Ishikawa (cell line): ENCODE data around the gene OR6C6.

Source experiments
- CEBPB ChIP-seq: IDR thresholded peaks from 2 replicates; pipeline ENCODE4 v1.6.1; 2012
- CREB1 ChIP-seq: IDR thresholded peaks from 2 replicates; pipeline ENCODE4 v1.6.1; 2012; ENCODE audit warnings: low read depth
- EGR1 ChIP-seq: IDR thresholded peaks from 2 replicates; pipeline ENCODE4 v1.6.1; 2012
- EP300 ChIP-seq: IDR thresholded peaks from 2 replicates; pipeline ENCODE4 v1.6.1; 2012; ENCODE audit warnings: borderline replicate concordance
- FOXM1 ChIP-seq: IDR thresholded peaks from 2 replicates; pipeline ENCODE4 v1.6.1; 2012; ENCODE audit warnings: low read depth, borderline replicate concordance
- MAX ChIP-seq: IDR thresholded peaks from 2 replicates; pipeline ENCODE4 v1.6.1; 2012
- NFIC ChIP-seq: IDR thresholded peaks from 2 replicates; pipeline ENCODE4 v1.6.1; 2012
- RAD21 ChIP-seq: IDR thresholded peaks from 2 replicates; pipeline ENCODE4 v1.6.1; 2012; ENCODE audit warnings: low read depth
- REST ChIP-seq: IDR thresholded peaks from 2 replicates; pipeline ENCODE4 v1.6.1; 2012; ENCODE audit warnings: low read depth, mild to moderate bottlenecking
- TAF1 ChIP-seq: IDR thresholded peaks from 2 replicates; pipeline ENCODE4 v1.6.1; 2012; ENCODE audit warnings: low read depth, mild to moderate bottlenecking
- TCF12 ChIP-seq: IDR thresholded peaks from 2 replicates; pipeline ENCODE4 v1.6.1; 2012; ENCODE audit warnings: low read depth
- TEAD4 ChIP-seq: IDR thresholded peaks from 2 replicates; pipeline ENCODE4 v1.6.1; 2012
- USF1 ChIP-seq: IDR thresholded peaks from 2 replicates; pipeline ENCODE4 v1.6.1; 2012
- YY1 ChIP-seq: IDR thresholded peaks from 2 replicates; pipeline ENCODE4 v1.6.1; 2012; ENCODE audit warnings: low read depth
- ZBTB7A ChIP-seq: IDR thresholded peaks from 2 replicates; pipeline ENCODE4 v1.6.1; 2012; ENCODE audit warnings: low read depth

The OR6C6 gene

GRCh38 chr12:55256831-55257230 lies 39.5 kb downstream of the OR6C6 start:
- TF ChIP-seq FOXM1 = no peak

- TF ChIP-seq TCF12 (no peak), EGR1 (no peak), CREB1 (no peak), FOXM1 (no peak), TAF1 (no peak), EP300 (no peak), YY1 (no peak), CEBPB (no peak)
Observed at GRCh38 chr12:55253281-55253680, 43.1 kb downstream of the OR6C6 start.

- TF ChIP-seq ZBTB7A (no peak), EP300 (no peak), USF1 (no peak), RAD21 (no peak), TCF12 (no peak), REST (no peak), MAX (no peak), EGR1 (no peak), CREB1 (no peak), CEBPB (no peak), TAF1 (no peak), YY1 (no peak)
Observed at GRCh38 chr12:55250944-55251343, 45.4 kb downstream of the OR6C6 start.

- no peak for TF ChIP-seq USF1
- TF ChIP-seq RAD21 = no peak
- no peak for TF ChIP-seq ZBTB7A
- TF ChIP-seq TCF12 = no peak
- TF ChIP-seq NFIC = no peak
- TF ChIP-seq EP300 = no peak
- no peak for TF ChIP-seq YY1
- TF ChIP-seq FOXM1 = no peak
- TF ChIP-seq MAX = no peak
- no peak for TF ChIP-seq EGR1
- no peak for TF ChIP-seq REST
- no peak for TF ChIP-seq TAF1
- TF ChIP-seq TEAD4 = no peak
- TF ChIP-seq CREB1 = no peak
- no peak for TF ChIP-seq CEBPB
Observed at GRCh38 chr12:55246159-55246558, 50.2 kb downstream of the OR6C6 start.

GRCh38 chr12:55244309-55244708 lies 52.1 kb downstream of the OR6C6 start, which contains the start of gene OR6C74:
TSS of gene OR6C74 (plus strand) at chr12:55244609. CDS start at chr12:55247288, 2,679 bp downstream.
- TF ChIP-seq TEAD4 (no peak), RAD21 (no peak), FOXM1 (no peak), CEBPB (no peak), MAX (no peak), YY1 (no peak), NFIC (no peak), ZBTB7A (no peak), TAF1 (no peak), CREB1 (no peak), REST (no peak), USF1 (no peak), TCF12 (no peak), EP300 (no peak), EGR1 (no peak)
